MM.1S (cell line): ENCODE measurements around the gene DIP2B.

Source experiments
- CTCF ChIP-seq: fragments of 300-600 bp; sonication (generic); IDR thresholded peaks from 2 replicates; pipeline ENCODE4 v1.5.1; 2016; ENCODE audit warnings: antibody characterized with exemption, low read length, mixed read lengths
- EZH2 ChIP-seq: fragments of 300-600 bp; sonication (generic); optimal IDR thresholded peaks from 2 replicates; pipeline ENCODE3; 2017; ENCODE audit warnings: low read depth, mild to moderate bottlenecking, antibody characterized with exemption, low read length, mixed read lengths
- EZH2phosphoT487 ChIP-seq: fragments of 300-600 bp; sonication (generic); IDR thresholded peaks from 2 replicates; pipeline ENCODE4 v1.6.1; 2018; ENCODE audit warnings: antibody characterized with exemption, low read length

DNA sequence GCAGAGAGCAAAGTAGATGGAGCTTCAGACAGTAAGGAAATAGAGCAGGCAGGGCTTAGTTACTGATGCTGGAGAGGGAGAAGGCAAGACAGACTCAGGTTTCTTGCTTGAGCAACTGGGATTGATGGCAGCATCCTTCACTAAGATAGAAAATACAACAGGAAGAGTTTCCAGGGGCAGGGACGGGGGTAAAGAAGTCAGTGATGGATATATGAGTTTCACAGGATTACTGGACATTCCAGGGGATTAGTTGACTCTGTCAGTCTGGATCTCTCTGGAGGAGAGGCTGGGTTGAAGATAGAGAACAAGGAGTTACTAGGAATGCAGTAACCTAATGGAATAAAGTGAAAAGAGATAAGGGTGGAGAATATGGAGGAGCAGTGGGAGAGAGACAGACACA is 184.7 kb downstream of the DIP2B start:
- no peak for TF ChIP-seq CTCF
- no peak for TF ChIP-seq EZH2
- TF ChIP-seq EZH2phosphoT487 = no peak
